HG03575 (cell line): ENCODE data around the gene SLC14A1.

Source experiments
- ATAC-seq: cut with Tn5 transposase; IDR thresholded peaks from one replicate; pipeline ENCODE4 v1.9.1; 2021; ENCODE audit not compliant: unreplicated experiment, insufficient number of reproducible peaks, low FRiP score; ENCODE audit errors: extremely low read depth

SLC14A1 gene

GRCh38 chr18:45723567-45724355 lies at the start of gene SLC14A1:
TSS of gene SLC14A1 (plus strand) at chr18:45724181. CDS start at chr18:45730321, 6,140 bp downstream.
- ATAC-seq: no peak

GRCh38 chr18:45677276-45677807 lies 46.6 kb upstream of the SLC14A1 start:
- no peak for ATAC-seq

- no peak for ATAC-seq
Measured at GRCh38 chr18:45678441-45678840, 45.5 kb upstream of the SLC14A1 start.

- ATAC-seq: no peak
Measured at GRCh38 chr18:45678850-45679249, 45.1 kb upstream of the SLC14A1 start.

GRCh38 chr18:45680066-45680690 lies 43.8 kb upstream of the SLC14A1 start:
- no peak for ATAC-seq

GRCh38 chr18:45682181-45682580 lies 41.8 kb upstream of the SLC14A1 start:
- no peak for ATAC-seq

- ATAC-seq: no peak
Measured at GRCh38 chr18:45684341-45685115, 39.5 kb upstream of the SLC14A1 start.

GRCh38 chr18:45686891-45687611 lies 36.9 kb upstream of the SLC14A1 start:
- peak; percentile 88 for ATAC-seq

- ATAC-seq: no peak
Measured at GRCh38 chr18:45687621-45688020, 36.4 kb upstream of the SLC14A1 start.

GRCh38 chr18:45688113-45688512 lies 35.9 kb upstream of the SLC14A1 start:
- ATAC-seq: no peak

GRCh38 chr18:45688833-45689232 lies 35.1 kb upstream of the SLC14A1 start:
- no peak for ATAC-seq

GRCh38 chr18:45689396-45689795 lies 34.6 kb upstream of the SLC14A1 start:
- no peak for ATAC-seq

- no peak for ATAC-seq
Measured at GRCh38 chr18:45690975-45691815, 32.8 kb upstream of the SLC14A1 start.

GRCh38 chr18:45691816-45692179 lies 32.2 kb upstream of the SLC14A1 start:
- no peak for ATAC-seq

- ATAC-seq: no peak
Measured at GRCh38 chr18:45702708-45703265, 21.2 kb upstream of the SLC14A1 start.

GRCh38 chr18:45708831-45709230 lies 15.2 kb upstream of the SLC14A1 start:
- ATAC-seq: no peak

- ATAC-seq: no peak
Measured at GRCh38 chr18:45712061-45712460, 11.9 kb upstream of the SLC14A1 start.

- ATAC-seq: no peak
Measured at GRCh38 chr18:45713239-45713638, 10.7 kb upstream of the SLC14A1 start.
